H9 (cell line): ENCODE results near the gene COL3A1. TPM values are rescaled to one million over a fixed set of nuclear protein-coding genes. Genes with fewer than 3 reads are reported as not detected.

Experiments
- DNase-seq: peaks from one replicate; pipeline ENCODE4 v3.0.0-alpha.2; 2017
- H2AFZ ChIP-seq: one replicate; pipeline ENCODE4 v1.6.1; 2013; ENCODE audit warnings: mild to moderate bottlenecking, low read length, control low read depth, moderate library complexity
- H2AK5ac ChIP-seq: 2 replicates; pipeline ENCODE4 v1.6.1; 2013; ENCODE audit warnings: low read length, control low read depth, mixed read lengths; ENCODE audit not compliant: insufficient read length
- H2BK120ac ChIP-seq: one replicate; pipeline ENCODE4 v1.6.1; 2013; ENCODE audit warnings: low read depth, mild to moderate bottlenecking, low read length, control low read depth, inconsistent platforms; ENCODE audit not compliant: poor library complexity, severe bottlenecking
- H2BK12ac ChIP-seq: 2 replicates; pipeline ENCODE4 v1.6.1; 2013; ENCODE audit warnings: low read length, control low read depth, mixed read lengths, low read depth; ENCODE audit not compliant: insufficient read length
- H2BK15ac ChIP-seq: 2 replicates; pipeline ENCODE4 v1.6.1; 2013; ENCODE audit warnings: low read depth, low read length, control low read depth
- H2BK20ac ChIP-seq: one replicate; pipeline ENCODE4 v1.6.1; 2013; ENCODE audit warnings: low read depth, mild to moderate bottlenecking, low read length, control low read depth, inconsistent platforms; ENCODE audit not compliant: poor library complexity, severe bottlenecking
- H2BK5ac ChIP-seq: 2 replicates; pipeline ENCODE4 v1.6.1; 2013; ENCODE audit warnings: low read length, control low read depth, mixed read lengths; ENCODE audit not compliant: insufficient read length
- H3K14ac ChIP-seq: 2 replicates; pipeline ENCODE4 v1.6.1; 2013; ENCODE audit warnings: low read length, control low read depth; ENCODE audit not compliant: insufficient read depth
- H3K18ac ChIP-seq: 2 replicates; pipeline ENCODE4 v1.6.1; 2013; ENCODE audit warnings: low read depth, mild to moderate bottlenecking, mixed read lengths, low read length, control low read depth; ENCODE audit not compliant: insufficient read length
- H3K23ac ChIP-seq: 2 replicates; pipeline ENCODE4 v1.6.1; 2013; ENCODE audit warnings: low read length, control low read depth, mixed read lengths, low read depth; ENCODE audit not compliant: insufficient read length
- H3K23me2 ChIP-seq: 2 replicates; pipeline ENCODE4 v1.6.1; 2013; ENCODE audit warnings: low read depth, mild to moderate bottlenecking, mixed read lengths, low read length, control low read depth; ENCODE audit not compliant: insufficient read length, poor library complexity, severe bottlenecking
- H3K27ac ChIP-seq: 2 replicates; pipeline ENCODE4 v1.5.1; 2013; ENCODE audit warnings: low read length, control low read depth, mixed read lengths, low read depth; ENCODE audit not compliant: insufficient read length
- H3K27me3 ChIP-seq: 2 replicates; pipeline ENCODE4 v1.6.1; 2013; ENCODE audit warnings: low read length, control low read depth, inconsistent platforms; ENCODE audit not compliant: insufficient read depth
- H3K4ac ChIP-seq: 2 replicates; pipeline ENCODE4 v1.6.1; 2013; ENCODE audit warnings: low read depth, mild to moderate bottlenecking, control low read depth, inconsistent platforms, low read length, moderate library complexity
- H3K4me1 ChIP-seq: 2 replicates; pipeline ENCODE4 v1.6.1; 2013; ENCODE audit warnings: low read length, control low read depth, inconsistent platforms; ENCODE audit not compliant: insufficient read depth
- H3K4me2 ChIP-seq: 2 replicates; pipeline ENCODE4 v1.6.1; 2013; ENCODE audit warnings: low read length, control low read depth, mixed read lengths; ENCODE audit not compliant: insufficient read length, insufficient read depth
- H3K56ac ChIP-seq: 2 replicates; pipeline ENCODE4 v1.6.1; 2013; ENCODE audit warnings: low read depth, mild to moderate bottlenecking, mixed read lengths, low read length, control low read depth; ENCODE audit not compliant: insufficient read length
- H3K79me1 ChIP-seq: 2 replicates; pipeline ENCODE4 v1.6.1; 2013; ENCODE audit warnings: low read depth, mild to moderate bottlenecking, moderate library complexity, low read length, control low read depth, inconsistent platforms; ENCODE audit not compliant: insufficient read depth, poor library complexity, severe bottlenecking
- H3K79me2 ChIP-seq: 2 replicates; pipeline ENCODE4 v1.6.1; 2013; ENCODE audit warnings: low read length, control low read depth, inconsistent platforms; ENCODE audit not compliant: insufficient read depth
- H3K9ac ChIP-seq: 2 replicates; pipeline ENCODE4 v1.6.1; 2013; ENCODE audit warnings: low read length, control low read depth, mixed read lengths; ENCODE audit not compliant: insufficient read length; ENCODE audit errors: extremely low read depth
- H3K9me3 ChIP-seq: one replicate; pipeline ENCODE4 v1.6.1; 2013; ENCODE audit warnings: low read depth, low read length, inconsistent platforms; ENCODE audit not compliant: control insufficient read depth
- H3T11ph ChIP-seq: one replicate; pipeline ENCODE4 v1.6.1; 2013; ENCODE audit warnings: mild to moderate bottlenecking, low read length, control low read depth, inconsistent platforms
- H4K20me1 ChIP-seq: one replicate; pipeline ENCODE4 v1.6.1; 2013; ENCODE audit not compliant: control insufficient read depth, insufficient read length, insufficient read depth
- H4K5ac ChIP-seq: 2 replicates; pipeline ENCODE4 v1.6.1; 2013; ENCODE audit warnings: low read depth, mild to moderate bottlenecking, mixed read lengths, low read length, control low read depth; ENCODE audit not compliant: insufficient read length
- H4K8ac ChIP-seq: replicated peaks from 2 replicates; pipeline ENCODE4 v1.6.1; 2013; ENCODE audit warnings: low read length, control low read depth, mixed read lengths, low read depth; ENCODE audit not compliant: insufficient read length
- H4K91ac ChIP-seq: 2 replicates; pipeline ENCODE4 v1.6.1; 2013; ENCODE audit warnings: low read depth, mild to moderate bottlenecking, moderate library complexity, mixed read lengths, low read length, control low read depth; ENCODE audit not compliant: insufficient read length
- H3K27ac Mint-ChIP-seq, 3 experiments: 2 replicates in 2 of 3; 3 replicates in 1 of 3; pipeline ENCODE4 v1.8.0; 2020 to 2021; ENCODE audit warnings: mixed read lengths in 3 of 3, mild to moderate bottlenecking in 1 of 3, moderate library complexity in 1 of 3
- H3K27me3 Mint-ChIP-seq: 2 replicates; pipeline ENCODE4 v1.8.0; 2021; ENCODE audit warnings: low read depth, mild to moderate bottlenecking, moderate library complexity, mixed read lengths
- H3K36me3 Mint-ChIP-seq, 3 experiments: 2 replicates in 2 of 3; 3 replicates in 1 of 3; pipeline ENCODE4 v1.8.0; 2020 to 2021; ENCODE audit warnings: low read depth in 3 of 3, mixed read lengths in 3 of 3; ENCODE audit not compliant: insufficient read depth in 1 of 3
- H3K4me1 Mint-ChIP-seq, 2 experiments: 2 replicates each; pipeline ENCODE4 v1.8.0; 2020; ENCODE audit warnings: mixed read lengths in 2 of 2
- H3K4me3 Mint-ChIP-seq, 2 experiments: 2 replicates in 1 of 2; 3 replicates in 1 of 2; pipeline ENCODE4 v1.8.0; 2020 to 2021; ENCODE audit warnings: mild to moderate bottlenecking in 2 of 2, mixed read lengths in 2 of 2, moderate library complexity in 1 of 2
- H3K9me3 Mint-ChIP-seq, 2 experiments: 2 replicates in 1 of 2; 3 replicates in 1 of 2; pipeline ENCODE4 v1.8.0; 2020; ENCODE audit warnings: mild to moderate bottlenecking in 2 of 2, mixed read lengths in 2 of 2, moderate library complexity in 1 of 2
- CTCF ChIP-seq: fragments of 200-600 bp; sonication (generic); conservative IDR thresholded peaks from 3 replicates; pipeline ENCODE4 v1.8.0; 2021; ENCODE audit warnings: antibody characterized with exemption, mild to moderate bottlenecking
- WGBS: extraction: QIAGEN DNeasy Blood & Tissue Kit; methylation state at CpG from one replicate; pipeline ENCODE4 v1.1.7; 2013; ENCODE audit warnings: missing lambda C conversion rate, low lambda C conversion rate, mixed read lengths; ENCODE audit not compliant: insufficient read length; ENCODE audit errors: extremely low coverage; 5-methylcytosine and 5-hydroxymethylcytosine counted together
- total RNA-seq: library from RNA; stranded (reverse); gene quantifications from 2 replicates; pipeline ENCODE4 v1.2.1, GENCODE V29; 2021

The COL3A1 gene
- total RNA-seq, 1 experiment from 2014 or later: not detected

- Histone ChIP-seq H3K4me1 (no peaks in the 10 kb centered on the region), H3K23me2 (no peaks in the 10 kb centered on the region), H3K27ac (no peak overlapping the region), H4K20me1 (no peaks in the 10 kb centered on the region), H3T11ph (no peak overlapping the region), H2BK120ac (no peak overlapping the region), H4K8ac (no peak overlapping the region), H2BK5ac (no peak overlapping the region), H3K4ac (no peak overlapping the region), H4K5ac (no peak overlapping the region), H3K18ac (no peak overlapping the region), H3K23ac (no peak overlapping the region), H3K79me2 (no peaks in the 10 kb centered on the region), H3K27me3 (no peaks in the 10 kb centered on the region), H2BK15ac (no peak overlapping the region), H3K9me3 (no peaks in the 10 kb centered on the region), H2BK20ac (no peak overlapping the region), H2AK5ac (no peak overlapping the region), H3K14ac (no peak overlapping the region), H3K79me1 (no peaks in the 10 kb centered on the region), H3K9ac (no peak overlapping the region), H4K91ac (no peak overlapping the region), H2AFZ (no peak overlapping the region), H2BK12ac (no peak overlapping the region), H3K56ac (no peak overlapping the region), H3K4me2 (no peak overlapping the region)
- DNase-seq: no peak
- H3K36me3 Mint-ChIP-seq: no peaks in the 10 kb centered on the region
- H3K4me1 Mint-ChIP-seq: no peaks in the 10 kb centered on the region
- TF ChIP-seq CTCF: no peak
- no peak overlapping the region for H3K27ac Mint-ChIP-seq
- H3K27me3 Mint-ChIP-seq: no peaks in the 10 kb centered on the region
- WGBS: no CpG with 5 or more reads among the region's 3 CpGs
- H3K4me3 Mint-ChIP-seq: no peak overlapping the region
- H3K9me3 Mint-ChIP-seq: no peaks in the 10 kb centered on the region
These were observed 4.9 kb upstream of the COL3A1 start for GRCh38 chr2:188969236-188969635.
